NCI-H460 (cell line): ENCODE data around the gene SOX13. TPM values are rescaled to one million over a fixed set of nuclear protein-coding genes. Genes with fewer than 3 reads are reported as not detected.

Source experiments
- DNase-seq: peaks from one replicate; pipeline ENCODE4 v3.0.0-alpha.2; 2016; ENCODE audit warnings: low read depth; ENCODE audit errors: extremely low read depth
- total RNA-seq: library from RNA; depleted of rRNA; stranded (reverse); fragments of >200 nt; shearing (Covaris generic); gene quantifications from 2 replicates; pipeline ENCODE4 v1.2.3, GENCODE V29; 2014

Gene SOX13
- total RNA-seq, 1 experiment from 2014 or later, result 8.3 TPM

DNA sequence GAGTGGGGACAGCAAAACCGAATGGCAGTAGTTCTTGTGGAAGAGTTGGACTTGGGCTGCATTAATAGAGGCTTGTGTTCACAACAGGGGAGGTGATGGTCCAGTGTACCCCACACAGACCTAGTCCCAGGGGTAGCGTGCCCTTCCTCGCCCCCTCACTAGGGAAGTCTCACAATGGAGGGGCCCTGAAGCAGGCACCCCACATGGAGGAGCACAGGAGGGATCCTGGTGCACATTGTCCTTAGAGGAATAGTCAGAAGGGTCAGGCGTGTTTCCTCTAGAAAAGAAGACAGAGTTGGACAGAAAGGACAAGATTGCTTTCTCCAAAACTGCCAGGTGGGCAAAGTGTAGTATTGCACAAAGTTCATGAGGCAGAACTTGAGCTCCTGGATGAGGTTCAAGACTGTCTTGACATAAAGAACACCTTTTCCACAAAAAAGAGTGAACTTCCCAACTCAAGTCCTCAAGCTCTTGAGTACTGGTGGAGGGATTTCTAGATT is 55.6 kb downstream of the SOX13 start:
- DNase-seq, result no peak

DNA sequence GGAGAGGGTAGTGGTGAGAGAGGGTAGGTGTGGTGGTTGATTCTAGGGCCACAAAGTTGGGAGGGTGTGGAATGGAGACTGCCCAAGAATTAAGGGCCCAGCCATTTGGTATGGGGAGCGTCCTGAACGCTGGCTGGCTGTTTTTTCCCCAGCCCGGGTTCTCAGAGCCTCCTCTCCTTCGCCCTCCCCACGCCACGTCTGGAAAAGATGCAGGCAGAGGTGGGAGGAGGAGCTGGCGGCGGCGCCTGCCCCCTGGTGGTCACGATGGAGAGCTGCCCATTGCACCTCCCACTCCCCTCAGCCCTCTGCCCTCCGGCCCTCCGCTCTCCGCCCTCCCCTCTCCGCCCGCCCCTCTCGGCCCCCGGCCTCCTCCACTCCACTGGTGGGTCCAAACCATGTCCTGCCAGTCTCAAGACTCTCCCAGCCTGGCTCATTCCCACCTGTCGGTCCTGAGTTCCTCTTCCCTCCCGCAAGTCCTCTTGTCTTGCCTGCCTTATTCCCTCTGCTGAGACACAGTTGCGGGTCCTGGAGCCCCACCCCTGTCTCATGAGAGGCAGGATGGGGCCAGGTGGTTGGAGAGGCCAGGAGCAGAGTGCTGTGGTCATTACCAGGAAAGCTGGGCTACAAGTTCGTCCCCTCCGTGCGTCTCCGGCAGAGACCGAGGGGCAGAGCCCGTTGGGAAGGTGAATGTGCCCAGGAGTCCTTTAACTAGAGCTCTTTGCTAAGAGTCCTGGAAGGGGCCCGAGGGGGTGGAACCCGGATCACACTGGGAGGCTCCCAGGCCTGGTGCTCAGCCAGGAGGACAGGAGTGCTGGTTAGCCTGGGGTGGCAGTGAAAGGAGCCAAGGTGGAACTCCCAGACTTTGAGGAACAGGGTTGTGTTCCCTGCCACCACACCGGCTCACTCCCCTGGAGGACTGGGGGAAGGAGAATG is 56.3 kb downstream of the SOX13 start:
- peak; percentile 68 for DNase-seq

DNA sequence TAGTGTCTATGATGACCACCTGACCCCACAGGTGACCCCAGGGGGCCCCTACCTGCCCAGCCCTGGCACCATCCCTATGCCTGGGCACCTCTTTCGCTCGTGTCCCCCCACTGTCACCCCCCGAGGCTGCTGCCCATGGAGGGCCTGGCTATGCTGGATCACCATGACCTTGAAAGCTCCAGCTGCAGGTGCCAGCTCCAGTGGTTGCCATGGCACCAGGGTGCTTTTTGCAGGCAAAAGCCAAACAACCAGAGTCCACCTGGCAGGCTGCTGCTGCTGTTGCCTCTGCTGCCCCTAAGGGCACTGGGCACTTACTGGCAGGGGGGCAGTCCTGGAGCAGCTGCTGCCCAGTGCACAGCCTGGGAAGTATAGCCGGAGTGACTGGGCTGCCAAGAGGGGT is 57.3 kb downstream of the SOX13 start:
- DNase-seq, result no peak

DNA sequence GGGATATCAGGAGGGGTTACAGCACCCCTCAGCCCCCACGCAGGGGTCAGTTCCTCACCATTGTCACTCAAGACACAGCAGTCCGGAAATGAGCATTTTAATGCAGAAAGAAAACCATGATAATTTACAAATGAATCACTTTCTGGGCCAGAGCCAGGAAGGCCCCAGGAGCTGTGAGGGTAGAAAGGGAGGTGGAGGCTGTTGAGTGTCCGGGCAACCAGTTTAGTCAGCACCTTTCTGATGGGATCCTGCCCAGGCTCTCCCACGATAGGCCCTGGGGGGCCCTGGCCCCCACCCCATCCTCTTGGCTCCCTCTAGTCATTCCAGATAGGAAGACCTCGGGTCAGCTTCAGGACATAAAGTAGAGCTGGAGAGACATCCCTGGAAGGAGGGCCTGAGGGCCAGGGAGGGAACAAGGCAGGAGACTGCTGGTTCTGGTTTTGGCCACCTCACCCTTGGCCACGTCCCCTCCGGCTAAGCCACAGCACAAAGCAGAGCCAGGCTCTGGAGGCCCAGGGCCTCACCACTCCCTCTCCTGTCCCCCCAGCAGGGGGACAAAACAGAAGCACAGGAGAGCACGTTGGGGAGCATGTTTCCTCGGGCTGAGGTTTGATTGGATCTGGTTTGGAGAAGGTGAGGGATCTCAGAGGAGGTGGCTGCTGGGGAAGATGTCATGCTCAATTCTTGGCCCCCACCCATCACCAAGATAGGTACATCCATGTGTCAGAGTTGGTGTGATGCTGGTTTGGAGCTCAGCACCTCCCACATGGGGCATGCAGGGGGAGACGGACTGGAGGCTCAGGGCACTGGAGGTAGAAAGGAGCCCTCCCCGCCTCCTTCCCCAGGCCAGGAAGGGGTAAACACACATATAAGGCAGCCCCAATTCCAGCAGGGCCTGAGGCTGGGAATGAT is 58.3 kb downstream of the SOX13 start:
- DNase-seq, result no peak

DNA sequence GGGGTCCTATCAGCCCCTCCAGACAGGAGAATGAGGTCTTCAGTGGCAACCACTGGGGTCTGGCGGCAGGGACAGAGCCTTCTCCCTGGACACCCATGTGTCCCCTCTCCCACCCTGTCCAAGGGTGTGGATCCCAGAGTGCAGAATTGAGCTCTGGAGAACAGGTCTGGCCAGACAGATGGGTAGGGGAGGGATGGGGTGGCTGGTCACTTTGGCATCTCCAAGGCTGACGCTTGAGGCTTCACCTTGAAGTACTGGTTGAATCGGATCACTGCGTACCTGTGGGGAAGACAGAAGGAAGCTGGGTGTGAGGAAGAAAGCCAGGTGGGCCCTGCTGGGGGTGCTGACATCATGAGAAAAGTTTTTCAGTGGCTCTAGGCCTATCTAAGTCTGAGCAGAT is 59.1 kb downstream of the SOX13 start:
- no peak for DNase-seq

DNA sequence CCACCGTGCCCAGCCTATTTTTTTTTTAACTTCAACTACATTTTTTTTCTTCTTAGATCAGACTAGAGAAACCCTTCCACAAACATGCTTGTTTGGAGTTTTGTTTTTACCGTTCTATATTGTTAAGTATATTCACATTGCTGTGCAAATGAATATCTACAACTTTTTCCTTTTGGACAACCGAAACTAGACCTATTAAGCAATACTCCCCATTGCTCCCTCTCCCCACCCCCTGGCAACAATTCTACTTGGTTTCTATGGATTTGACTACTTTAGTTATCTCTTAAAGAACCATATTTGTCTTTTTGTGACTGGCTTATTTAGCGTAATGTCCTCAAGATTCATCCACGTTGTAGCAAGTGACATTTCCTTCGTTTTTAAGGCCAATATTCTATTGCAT is 59.8 kb downstream of the SOX13 start:
- DNase-seq, result no peak

DNA sequence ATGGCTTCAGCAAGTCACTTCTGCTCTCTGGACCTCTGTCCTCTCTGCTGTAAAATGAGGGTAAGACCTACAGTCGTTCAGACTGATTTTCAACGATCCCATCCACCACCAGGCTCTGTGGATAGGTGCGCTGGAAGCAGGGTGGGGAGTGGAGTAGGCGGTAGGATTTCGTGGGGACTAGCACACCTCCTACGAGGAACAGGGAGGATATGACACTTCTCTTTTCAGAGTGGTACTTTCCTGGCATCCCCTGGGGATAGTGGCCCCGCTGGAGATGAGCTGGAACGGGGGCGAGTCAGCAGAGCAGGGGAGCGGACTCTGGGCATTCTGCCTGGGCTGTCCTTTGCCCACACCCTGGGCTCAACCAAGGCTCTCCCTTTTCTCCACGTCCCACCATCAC is 61.2 kb downstream of the SOX13 start:
- no peak for DNase-seq

DNA sequence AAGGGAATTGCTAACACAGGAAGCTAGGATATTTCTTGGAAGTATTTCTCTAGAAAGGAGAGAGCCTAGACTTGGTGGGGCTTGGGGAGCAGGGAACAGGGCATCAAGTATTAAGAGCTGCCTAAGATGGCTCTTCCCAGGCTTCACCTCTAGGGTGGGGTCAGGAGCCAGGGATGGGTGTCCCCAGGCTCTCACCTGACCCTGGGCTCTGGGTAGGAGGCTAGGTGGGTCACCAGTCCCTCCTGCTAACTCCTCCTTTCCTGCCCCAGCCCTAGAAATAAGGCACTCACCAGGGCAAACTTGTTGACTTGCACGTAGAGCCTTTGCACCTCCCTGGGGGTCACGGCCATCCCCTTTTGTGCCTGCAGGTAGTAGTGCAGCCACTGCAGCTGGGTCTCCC is 63.9 kb downstream of the SOX13 start:
- DNase-seq, result no peak

DNA sequence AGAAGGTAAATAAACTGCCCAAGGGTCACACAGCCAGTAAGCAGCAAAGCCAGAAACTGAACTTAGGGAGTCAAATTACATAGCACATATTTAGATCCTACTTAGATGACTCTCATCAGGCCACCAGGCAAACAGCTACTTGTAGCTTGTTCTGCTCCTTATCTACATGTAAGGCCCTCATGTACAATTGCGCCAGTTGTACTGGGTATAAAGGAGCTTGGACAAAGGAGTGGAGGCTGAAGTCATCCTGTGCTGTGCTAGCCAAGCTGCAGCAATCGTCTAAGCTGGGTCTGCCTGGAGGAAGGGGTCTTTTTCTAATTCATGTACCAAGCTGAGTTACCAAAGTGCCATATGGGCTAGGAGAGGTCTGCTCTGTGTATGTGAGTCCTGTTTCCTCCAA is 66.2 kb downstream of the SOX13 start:
- DNase-seq, result no peak

DNA sequence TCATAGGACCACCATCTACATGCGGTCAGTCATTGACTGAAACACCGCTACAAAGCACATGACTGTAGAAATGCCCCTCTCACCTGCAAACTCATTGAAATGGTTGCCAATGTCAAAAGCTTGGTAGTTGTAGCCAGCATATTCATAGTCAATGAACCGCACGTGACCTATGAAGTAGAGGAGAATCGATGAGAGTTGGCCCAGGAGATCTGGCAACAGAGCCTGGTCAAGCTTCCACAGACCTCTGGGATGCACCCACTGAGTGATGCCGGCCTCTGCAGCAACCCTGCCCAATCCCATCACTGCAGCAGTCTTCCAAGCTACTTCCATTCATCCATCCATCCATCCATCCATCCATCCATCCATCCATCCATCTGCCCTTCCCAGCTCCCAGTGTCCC is 67.0 kb downstream of the SOX13 start:
- DNase-seq, result no peak

DNA sequence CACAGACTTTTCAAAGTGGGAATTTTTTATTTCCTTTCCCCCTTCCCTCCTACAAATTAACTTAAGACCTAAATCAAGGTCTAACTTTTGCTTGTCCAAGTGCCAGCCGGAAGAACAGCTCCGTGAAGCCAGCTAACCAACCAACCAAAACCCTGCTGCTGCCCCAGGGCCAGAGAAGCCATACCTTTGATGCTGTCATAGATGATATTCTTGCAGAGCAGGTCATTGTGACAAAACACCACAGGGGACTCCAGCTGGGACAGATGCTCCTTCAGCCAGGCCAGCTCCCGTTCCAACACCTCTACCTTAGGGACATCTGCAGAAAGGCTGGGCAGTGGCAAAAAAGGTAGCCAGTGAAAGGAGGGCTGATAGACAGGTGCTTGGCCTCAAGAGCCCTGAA is 68.2 kb downstream of the SOX13 start:
- DNase-seq, result no peak

DNA sequence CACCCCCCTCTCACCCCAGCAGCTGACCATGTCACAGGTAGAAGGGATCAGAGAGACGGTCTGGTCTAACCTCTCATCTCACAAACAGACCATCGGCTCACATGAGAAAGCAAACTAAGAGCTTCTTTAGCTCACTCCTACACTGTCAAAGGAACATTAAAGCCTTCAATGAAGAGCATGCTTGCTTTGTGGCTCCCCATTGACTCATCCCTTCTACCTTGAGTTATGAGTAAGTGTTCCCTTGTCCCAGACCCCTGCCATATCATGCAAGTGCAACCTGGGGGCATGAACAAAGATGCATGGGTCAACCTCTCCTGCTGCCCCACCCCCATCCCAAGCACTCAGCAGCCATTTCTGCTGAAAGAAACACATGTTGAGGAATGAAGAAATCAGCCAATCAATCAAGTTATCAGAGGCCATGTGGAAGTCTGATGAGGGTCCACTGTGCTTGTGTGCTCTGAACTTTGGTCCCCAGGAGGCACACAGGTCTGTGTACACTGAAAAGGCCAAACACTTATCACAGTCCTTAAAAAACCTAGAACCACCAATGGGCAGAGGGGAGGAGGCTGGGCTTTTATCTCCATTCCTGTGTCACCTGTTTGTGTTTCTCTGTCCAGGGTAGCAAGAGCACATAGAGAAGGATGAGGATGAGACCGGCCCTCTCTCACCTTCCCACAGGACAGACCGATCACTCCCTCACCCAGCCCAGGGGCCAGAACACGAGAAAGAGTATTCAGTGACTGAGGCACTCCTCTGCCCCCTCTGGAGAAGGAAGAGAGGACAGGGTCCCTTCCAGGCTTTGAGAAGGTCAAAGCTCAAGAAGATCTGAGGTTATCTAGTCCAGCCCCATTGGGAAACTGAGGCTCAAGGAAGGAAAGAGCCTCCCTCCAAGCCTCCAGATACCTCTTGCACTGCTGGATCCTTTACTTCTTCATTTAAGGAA is 69.4 kb downstream of the SOX13 start:
- no peak for DNase-seq

DNA sequence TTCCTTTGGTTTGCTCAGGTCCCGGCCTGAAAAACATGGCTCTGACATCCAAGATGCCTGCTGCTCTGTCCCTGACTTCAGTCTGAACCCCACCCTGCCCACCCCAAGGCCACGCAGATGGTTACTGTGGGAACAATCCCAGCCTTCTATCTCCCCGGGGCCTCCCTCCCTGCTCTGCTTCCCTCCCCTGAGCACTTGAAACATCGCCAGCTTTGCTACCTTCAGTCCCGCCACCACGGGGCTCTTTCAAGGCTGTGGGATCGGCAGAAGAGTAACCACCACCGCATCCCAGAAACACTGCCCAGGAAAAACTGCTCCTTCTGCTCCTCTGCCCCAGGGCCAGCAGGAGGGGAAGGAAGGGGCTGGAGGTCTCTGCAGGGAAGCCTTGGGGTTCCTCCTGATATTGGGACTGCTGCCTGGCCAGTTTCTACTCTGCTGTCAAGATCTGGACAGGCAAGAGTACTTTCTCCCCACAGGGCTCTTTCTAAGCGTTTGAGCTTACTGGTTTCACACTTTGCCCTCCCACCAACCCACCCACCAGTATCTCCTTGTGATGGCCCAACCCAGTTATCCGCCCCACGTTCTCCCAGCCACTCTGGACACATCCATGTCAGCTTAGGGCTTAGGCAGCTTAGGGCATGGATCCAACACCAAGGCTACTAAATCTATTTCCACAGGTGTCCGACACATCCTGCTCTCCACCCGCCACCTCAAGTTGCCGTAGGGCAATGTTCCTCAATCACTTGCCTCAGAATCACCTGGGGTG is 70.5 kb downstream of the SOX13 start:
- no peak for DNase-seq

DNA sequence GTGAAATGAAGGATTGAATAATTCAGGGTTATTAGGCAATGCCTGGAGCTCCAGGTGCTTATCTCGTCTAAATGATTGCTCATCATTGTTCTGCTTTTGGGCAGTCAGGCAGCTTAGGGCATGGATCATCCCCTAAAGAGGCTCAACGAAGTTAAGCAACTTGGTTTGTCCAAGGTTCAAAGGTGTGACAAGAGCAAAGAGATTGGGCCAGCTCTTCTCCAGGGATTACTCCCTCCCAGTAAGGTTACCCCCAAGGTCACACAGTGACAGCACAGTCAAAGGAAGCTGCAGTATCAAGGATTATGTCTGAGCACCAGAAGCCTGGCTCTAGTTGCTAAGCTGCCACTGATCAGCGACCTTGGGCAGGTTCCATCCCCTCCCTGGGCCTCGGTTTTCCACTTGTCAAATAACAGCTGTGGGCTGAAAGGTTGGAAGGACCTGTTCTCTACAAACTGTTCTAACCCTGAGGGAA is 72.2 kb downstream of the SOX13 start:
- no peak for DNase-seq

DNA sequence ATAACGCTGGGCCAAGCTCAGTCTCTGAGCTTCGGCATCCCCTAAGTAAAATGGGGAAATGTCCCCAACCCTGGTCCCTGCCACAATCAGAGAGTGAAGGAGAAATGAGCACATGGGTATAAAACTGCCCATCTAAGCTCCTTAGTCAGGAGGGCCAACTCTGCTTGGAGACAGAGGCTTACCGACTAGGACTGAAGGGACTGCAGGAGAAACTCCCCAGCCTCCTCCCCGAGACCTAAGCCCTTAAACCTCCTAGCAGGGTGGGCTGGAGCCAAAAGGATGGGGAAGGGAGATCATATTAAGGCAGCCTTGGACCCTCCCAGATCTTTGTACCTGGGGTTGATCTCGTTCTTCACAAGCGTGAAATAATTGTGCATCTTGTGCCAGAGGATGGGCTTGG is 73.4 kb downstream of the SOX13 start:
- no peak for DNase-seq

DNA sequence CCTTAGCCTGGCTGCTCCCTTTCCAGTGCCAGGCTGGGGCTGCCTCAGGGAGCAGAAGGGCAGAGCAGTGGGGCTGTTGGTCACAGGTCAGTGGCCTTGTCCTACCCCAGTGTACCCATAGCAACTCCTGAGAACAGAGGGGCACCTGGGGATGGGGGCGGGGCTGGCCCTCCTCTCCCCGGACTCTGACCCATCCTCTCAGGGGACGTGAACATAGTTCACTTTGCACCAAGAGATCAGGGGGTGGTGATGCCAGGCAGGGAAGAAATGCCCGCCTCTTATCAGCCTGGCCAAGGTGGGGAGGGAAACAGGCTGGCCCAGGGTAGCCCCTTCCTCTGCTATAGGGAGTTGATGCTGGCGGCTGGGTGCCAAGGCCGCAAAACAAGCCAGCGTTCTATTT is 74.0 kb downstream of the SOX13 start:
- no peak for DNase-seq

DNA sequence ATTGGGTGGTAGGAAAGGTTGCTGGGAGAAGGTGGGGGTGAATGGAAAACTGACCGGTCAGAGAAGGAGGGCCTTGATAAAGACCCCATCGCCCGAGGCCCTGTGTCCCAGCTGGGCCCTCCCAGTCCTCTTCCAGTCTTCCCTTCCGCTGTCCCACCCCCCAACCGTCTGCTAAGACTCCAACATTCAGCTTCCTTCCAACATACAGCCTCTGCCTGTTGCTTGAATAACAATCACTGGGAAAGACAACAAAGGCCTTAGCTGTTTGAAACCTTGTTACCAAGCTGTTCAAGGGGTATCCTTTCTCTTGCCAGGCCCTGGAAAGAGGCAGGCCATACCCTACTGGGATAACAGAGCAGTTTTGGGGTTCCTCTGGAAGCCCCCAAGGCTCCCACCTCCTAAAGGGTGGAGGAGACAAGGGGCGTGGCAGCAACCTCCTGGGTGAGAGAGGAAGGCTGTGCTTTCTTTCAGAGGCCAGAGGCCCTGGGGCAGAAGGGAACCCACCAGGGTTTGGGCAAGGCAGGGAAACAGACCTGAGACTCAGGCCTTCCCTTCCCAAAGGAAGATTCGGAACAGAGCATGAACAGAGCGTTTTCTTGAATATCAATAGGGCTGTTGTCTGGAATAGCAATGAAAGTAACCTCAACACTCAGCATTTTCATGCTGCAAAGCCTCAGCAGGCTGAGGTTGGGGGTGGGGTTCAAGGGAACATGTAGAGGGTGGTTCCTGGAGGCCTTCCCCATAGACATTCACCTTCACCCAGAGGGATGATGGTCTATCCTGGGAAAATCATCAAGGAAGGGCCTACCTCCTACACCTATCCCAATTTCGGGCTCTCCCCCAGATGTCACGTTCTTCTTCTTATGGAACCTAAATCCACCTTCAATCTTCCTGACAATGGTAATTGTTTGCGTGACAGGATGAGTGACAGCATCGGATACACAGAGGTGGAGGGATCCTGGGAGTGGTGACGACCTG is 74.8 kb downstream of the SOX13 start:
- DNase-seq, result no peak

DNA sequence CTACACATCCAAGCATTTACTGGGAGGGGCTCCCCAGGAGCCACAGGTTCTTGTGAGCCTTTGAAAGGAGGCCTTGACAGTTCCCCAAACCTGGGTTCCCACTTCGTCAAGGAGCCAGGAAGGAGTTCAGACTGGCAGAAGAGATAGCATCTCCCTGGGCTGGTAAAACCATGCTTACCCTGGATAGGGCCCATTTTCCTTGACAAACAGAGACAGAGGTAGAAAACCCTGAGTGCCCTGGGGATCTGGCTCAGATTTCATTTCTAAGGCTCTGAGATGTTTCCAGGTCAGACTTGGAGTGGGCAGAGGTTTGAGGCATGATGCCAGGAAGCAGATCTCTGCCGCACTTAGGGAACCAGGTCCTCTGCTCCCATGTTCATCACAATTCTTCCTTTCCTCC is 76.2 kb downstream of the SOX13 start:
- no peak for DNase-seq
